HT1080 (cell line): Measurements from ENCODE around the gene GAL3ST2. TPM values are rescaled to one million over a fixed set of nuclear protein-coding genes. Genes with fewer than 3 reads are reported as not detected.
"Not testable (repeated sequence)": the region's sequence is repeated elsewhere in the genome, so short reads cannot be mapped to it uniquely, and the experiment has no call there.

Experiments used
- DNase-seq: peaks from one replicate; pipeline ENCODE4 v3.0.0-alpha.2; 2015; ENCODE audit warnings: low read depth
- total RNA-seq: library from RNA; depleted of rRNA; stranded (reverse); fragments of >200 nt; shearing (Covaris generic); gene quantifications from 2 replicates; pipeline ENCODE4 v1.2.3, GENCODE V29; 2014

GAL3ST2 gene
- total RNA-seq, 1 experiment from 2014 or later, result not detected

- DNase-seq, result not testable (repeated sequence)
Observed at GRCh38 chr2:241806217-241806616, 29.6 kb downstream of the GAL3ST2 start.

- no peak for DNase-seq
Observed at GRCh38 chr2:241808051-241808720, 31.6 kb downstream of the GAL3ST2 start.

GRCh38 chr2:241808721-241809382 lies 32.2 kb downstream of the GAL3ST2 start, which contains the start of gene NEU4:
Gene NEU4 (plus strand): TSS chr2:241809193. CDS start chr2:241814485, 5,292 bp downstream.
- no peak for DNase-seq

- DNase-seq, result no peak
Observed at GRCh38 chr2:241809383-241810306, 33.0 kb downstream of the GAL3ST2 start.

- DNase-seq, result no peak
Observed at GRCh38 chr2:241810307-241811200, 33.9 kb downstream of the GAL3ST2 start.

- DNase-seq, result no peak
Observed at GRCh38 chr2:241811201-241811951, 34.8 kb downstream of the GAL3ST2 start.

GRCh38 chr2:241811952-241812729 lies 35.5 kb downstream of the GAL3ST2 start:
- no peak for DNase-seq

- no peak for DNase-seq
Observed at GRCh38 chr2:241812730-241813643, 36.4 kb downstream of the GAL3ST2 start.

GRCh38 chr2:241813644-241814392 lies 37.2 kb downstream of the GAL3ST2 start:
- DNase-seq, result no peak

- no peak for DNase-seq
Observed at GRCh38 chr2:241814393-241814642, 37.7 kb downstream of the GAL3ST2 start.

- no peak for DNase-seq
Observed at GRCh38 chr2:241814643-241815476, 38.2 kb downstream of the GAL3ST2 start.

- no peak for DNase-seq
Observed at GRCh38 chr2:241815477-241816430, 39.1 kb downstream of the GAL3ST2 start.

GRCh38 chr2:241816431-241817121 lies 40.0 kb downstream of the GAL3ST2 start:
- no peak for DNase-seq

- no peak for DNase-seq
Observed at GRCh38 chr2:241817126-241817820, 40.7 kb downstream of the GAL3ST2 start.
